K562 (cell line): Measurements from ENCODE around the gene ALOX12B. TPM values are rescaled to one million over a fixed set of nuclear protein-coding genes. Genes with fewer than 3 reads are reported as not detected.
A peak's percentile ranks its signal among the peaks of the same experiment; 100 is the strongest.

Source experiments
- ATAC-seq: fragments of 200-7000 bp; cut with Tn5 transposase; 3 replicates; pipeline ENCODE4 v1.9.1; 2020; ENCODE audit warnings: moderate library complexity
- BruUV-seq: library from RNA; stranded (reverse); fragments of 400-500 nt; replicated peaks from 2 replicates; lab custom pipeline; 2021; lab: Mats Ljungman, UMichigan
- CTCF ChIA-PET: fragments of 300-600 bp; formaldehyde crosslinking; extraction: SDS; loops from one replicate; lab custom pipeline; 2021; ENCODE audit warnings: low intra/inter-chr PET ratio; lab: Yijun Ruan, JAX
- POLR2A ChIA-PET: fragments of 300-600, 350-650 bp; sonication (Branson Sonifier 250); formaldehyde crosslinking; extraction: SDS; loops from one replicate; lab custom pipeline; 2021; ENCODE audit warnings: antibody characterized with exemption, inconsistent platforms; lab: Yijun Ruan, JAX
- DNase-seq, 4 experiments: peaks; one replicate each; pipeline versions ENCODE4 v3.0.0 to v3.0.0-alpha.2; 2011 to 2018; ENCODE audit warnings: low spot score in 3 of 4, mixed read lengths in 3 of 4; ENCODE audit errors: extremely low read depth in 1 of 4
- FAIRE-seq: peaks from 2 replicates; lab custom pipeline; 2011; peaks lifted over from hg19 to GRCh38; lab: Jason Lieb, UNC
- H2AFZ ChIP-seq: 2 replicates; pipeline ENCODE4 v1.6.0; 2011; ENCODE audit warnings: low read depth, low read length, control low read depth, inconsistent platforms
- H3K27ac ChIP-seq: fragments of 200-600 bp; 3 replicates; pipeline ENCODE4 v1.8.0; 2011; ENCODE audit warnings: low read depth, mild to moderate bottlenecking, control low read depth, inconsistent platforms, low read length, moderate library complexity, mixed read lengths; ENCODE audit errors: extremely low read depth
- H3K27me3 ChIP-seq, 2 experiments: fragments of 300-600 bp in 1 of 2; 2 replicates in 1 of 2; 3 replicates in 1 of 2; pipeline versions ENCODE4 v1.6.0 to v1.8.0; 2011; ENCODE audit warnings: inconsistent platforms in 2 of 2, low read length in 2 of 2, mild to moderate bottlenecking in 1 of 2, mixed read lengths in 1 of 2, moderate library complexity in 1 of 2; ENCODE audit not compliant: control insufficient read depth in 2 of 2, insufficient read depth in 2 of 2
- H3K36me3 ChIP-seq: fragments of 300-600 bp; 3 replicates; pipeline ENCODE4 v1.8.0; 2011; ENCODE audit warnings: mild to moderate bottlenecking, low read length, inconsistent platforms; ENCODE audit not compliant: control insufficient read depth, insufficient read depth
- H3K4me1 ChIP-seq, 2 experiments: fragments of 200-600 bp in 1 of 2; replicated peaks in 1 of 2; 2 replicates in 1 of 2; 3 replicates in 1 of 2; pipeline versions ENCODE4 v1.5.1 to v1.8.0; 2011; ENCODE audit warnings: inconsistent platforms in 2 of 2, low read length in 2 of 2, mild to moderate bottlenecking in 1 of 2, mixed read lengths in 1 of 2, moderate library complexity in 1 of 2; ENCODE audit not compliant: control insufficient read depth in 2 of 2, insufficient read depth in 2 of 2
- H3K4me2 ChIP-seq: 2 replicates; pipeline ENCODE4 v1.6.1; 2011; ENCODE audit warnings: low read length, control low read depth, inconsistent platforms, mixed read lengths; ENCODE audit not compliant: insufficient read depth
- H3K4me3 ChIP-seq: fragments of 200-600 bp; sonication (generic), shearing (Covaris generic); 2 replicates; pipeline ENCODE4 v1.5.1; 2016; ENCODE audit warnings: control low read depth, inconsistent platforms
- H3K79me2 ChIP-seq: fragments of 200-600 bp; 3 replicates; pipeline ENCODE4 v1.8.0; 2011; ENCODE audit warnings: low read length, inconsistent platforms; ENCODE audit not compliant: control insufficient read depth, insufficient read depth
- H3K9ac ChIP-seq, 2 experiments: 2 replicates each; pipeline versions ENCODE4 v1.6.0 to v1.6.1; 2011; ENCODE audit warnings: low read depth in 2 of 2, low read length in 2 of 2, control low read depth in 1 of 2, inconsistent platforms in 1 of 2, mild to moderate bottlenecking in 1 of 2, mixed read lengths in 1 of 2; ENCODE audit not compliant: insufficient read depth in 1 of 2
- H3K9me1 ChIP-seq: one replicate; pipeline ENCODE4 v1.6.0; 2011; ENCODE audit warnings: inconsistent platforms, mild to moderate bottlenecking, low read length, moderate library complexity; ENCODE audit not compliant: control insufficient read depth, insufficient read depth
- H3K9me3 ChIP-seq: replicated peaks from 2 replicates; pipeline ENCODE4 v1.5.1; 2011; ENCODE audit warnings: low read depth, low read length, inconsistent platforms; ENCODE audit not compliant: control insufficient read depth, insufficient read depth
- H4K20me1 ChIP-seq: replicated peaks from 2 replicates; pipeline ENCODE4 v1.6.1; 2011; ENCODE audit warnings: low read length, inconsistent platforms, mixed read lengths; ENCODE audit not compliant: control insufficient read depth, insufficient read depth
- CEBPB ChIP-seq: fragments of 450-650 bp; IDR thresholded peaks from 2 replicates; pipeline ENCODE4 v1.6.1; 2016; ENCODE audit warnings: missing genetic modification characterization, missing compliant biosample characterization
- CEBPG ChIP-seq, 3 experiments: fragments of 200-800 bp in 1 of 3; sonication (Bioruptor generic) in 1 of 3; sonication (generic) in 1 of 3; formaldehyde crosslinking in 1 of 3; IDR thresholded peaks in 2 of 3; conservative IDR thresholded peaks in 1 of 3; 2 replicates each; pipeline versions ENCODE4 v1.6.1 to v1.8.0; 2016 to 2022; ENCODE audit warnings: missing compliant biosample characterization in 2 of 3, missing genetic modification characterization in 2 of 3, mild to moderate bottlenecking in 1 of 3, missing genetic modification reagents in 1 of 3
- CHD4 ChIP-seq: fragments of 200-600 bp; sonication (generic); IDR thresholded peaks from 3 replicates; pipeline ENCODE4 v1.6.1; 2012; ENCODE audit warnings: low read depth, mild to moderate bottlenecking, mixed read lengths, low read length, inconsistent platforms; ENCODE audit not compliant: insufficient read depth, insufficient replicate concordance, poor library complexity, severe bottlenecking
- HNRNPK ChIP-seq: fragments of 200-400 bp; formaldehyde crosslinking; IDR thresholded peaks from one replicate; pipeline ENCODE4 v1.6.1; 2018; ENCODE audit warnings: mild to moderate bottlenecking, low read depth, low read length; ENCODE audit not compliant: poor library complexity, severe bottlenecking
- MBD1 ChIP-seq: fragments of 250-450 bp; sonication (Bioruptor Pico); IDR thresholded peaks from 2 replicates; pipeline ENCODE4 v1.8.0; 2022; ENCODE audit warnings: inconsistent platforms
- NR2C2 ChIP-seq, 2 experiments: fragments of 200-800 bp in 1 of 2; sonication (Bioruptor generic) in 1 of 2; sonication (generic) in 1 of 2; formaldehyde crosslinking in 1 of 2; IDR thresholded peaks; 2 replicates each; pipeline versions ENCODE4 v1.6.1 to v1.8.0; 2016 to 2022; ENCODE audit warnings: mild to moderate bottlenecking in 1 of 2, missing compliant biosample characterization in 1 of 2, missing genetic modification characterization in 1 of 2, missing genetic modification reagents in 1 of 2
- SMARCA5 ChIP-seq: fragments of 450-650 bp; IDR thresholded peaks from 2 replicates; pipeline ENCODE4 v1.6.1; 2016
- WGBS: fragments of 100-300 bp; shearing (Covaris generic); methylation state at CpG from one replicate; pipeline ENCODE4 v1.1.6; 2016; ENCODE audit warnings: low coverage, mixed read lengths; ENCODE audit not compliant: insufficient coverage; ENCODE audit errors: missing lambda C conversion rate; 5-methylcytosine and 5-hydroxymethylcytosine counted together
- in situ Hi-C: fragments of 300-500 bp; cut with MboI; formaldehyde crosslinking; loops from 4 replicates; pipeline ENCODE4 v1.15.0; 2018; ENCODE audit warnings: inconsistent platforms, mixed read lengths
- intact Hi-C: fragments of 100-400 bp; cut with micrococcal nuclease; formaldehyde crosslinking; loops from 2 replicates; pipeline ENCODE4 v1.14.2; 2022
- polyA plus RNA-seq, 8 experiments: library from polyadenylated mRNA; depleted of rRNA in 4 of 8; stranded (reverse) in 5 of 8; unstranded in 3 of 8; fragments of >200 nt; fragmentation: Nextera tagmentation in 2 of 8; fragmentation: Illumina TruSeq in 1 of 8; extraction: Ambion mirVana in 2 of 8; extraction: Trizol in 1 of 8; gene quantifications; 2 replicates each; pipeline versions ENCODE4 v1.2.1 to v1.2.3, GENCODE V29; 2011 to 2014; ENCODE audit warnings: inconsistent platforms in 1 of 8, missing spikeins in 1 of 8
- total RNA-seq, 7 experiments: library from RNA; depleted of rRNA in 6 of 7; stranded (reverse); fragments of >200 nt in 6 of 7; fragmentation: Illumina TruSeq in 2 of 7; extraction: Trizol in 2 of 7; gene quantifications; 2 replicates each; pipeline versions ENCODE4 v1.2.1 to v1.2.3, GENCODE V29; 2011 to 2021; ENCODE audit warnings: low replicate concordance in 1 of 7

Gene ALOX12B
- total and polyA plus RNA-seq, 9 of the 15 experiments (the other 6 are each of a cell fraction or from before 2014, with no cell fraction given): not detected

- Histone ChIP-seq H4K20me1 (no peaks in the 10 kb centered on the region), H2AFZ (no peak overlapping the region), H3K27ac (no peak overlapping the region), H3K9me1 (no peaks in the 10 kb centered on the region), H3K27me3 (peaks cover 0 to 15% of the 10 kb centered on the region in 2 experiments; a peak in 1 of 5 replicates)
- intact Hi-C loops: no loop called here
- ATAC-seq: no peak
- POLR2A ChIA-PET: interaction anchor here (0.6 to 0.7 kb wide), 2 partner anchors 62 to 655 kb away, joined by 3 read pairs; no protein-coding TSS in a partner anchor
- 8% methylated on average over 6 of the region's 9 CpGs for WGBS
- CTCF ChIA-PET: no interaction called here
- in situ Hi-C loops: loop anchor here (25.0 kb wide), 2 partner anchors 718 to 918 kb away; partner anchors contain the start of gene MFSD6L
- no peak for TF ChIP-seq SMARCA5
- TF ChIP-seq MBD1: no peak
- TF ChIP-seq NR2C2 (CRISPR knock-in tag; IDR thresholded peaks at IDR 0.05): no peak
- TF ChIP-seq NR2C2 (tag; IDR thresholded peaks at IDR 0.05): peak; percentile 16; the same call in 1 of the 2 replicates
- no peak for TF ChIP-seq CEBPG (CRISPR knock-in tag; IDR thresholded peaks at IDR 0.05)
- TF ChIP-seq CEBPG (tag; conservative IDR thresholded peaks at IDR 0.05 in 1 of 2, IDR thresholded peaks at IDR 0.05 in 1 of 2): no peak
- TF ChIP-seq HNRNPK: no peak
- TF ChIP-seq CHD4: no peak
- 0 out of 2 replicates have a peak, but pooled peaks have one; percentile 18 for TF ChIP-seq CEBPB (tag)
- TF ChIP-seq, all 486 proteins: peak for 2
- no TSS peak for BruUV-seq
- H3K9me3 ChIP-seq: no peaks in the 10 kb centered on the region
- no peak for DNase-seq
- no peaks in the 10 kb centered on the region for H3K79me2 ChIP-seq
- H3K36me3 ChIP-seq: no peaks in the 10 kb centered on the region
- peaks cover 5 to 32% of the 10 kb centered on the region in 2 experiments; a peak in 3 of 5 replicates for H3K4me1 ChIP-seq
- H3K4me2 ChIP-seq: no peak overlapping the region
- no peak for FAIRE-seq
- H3K4me3 ChIP-seq: no peak overlapping the region
- H3K9ac ChIP-seq: no peak overlapping the region
These were observed 18.6 kb downstream of the ALOX12B start for GRCh38 chr17:8068736-8069586.
